ENCODE measurements around the gene MKLN1. TPM values are rescaled to one million over a fixed set of nuclear protein-coding genes. Genes with fewer than 3 reads are reported as not detected.

MKLN1 gene
- total and polyA plus RNA-seq, 2 of the 13 experiments (the other 11 are each of a cell fraction or from before 2014, with no cell fraction given), result 33.6 to 43.5 TPM

GRCh38 chr7:131476740-131477139 lies 149.1 kb downstream of the MKLN1 start:
- intact Hi-C loops (cut with micrococcal nuclease; ENCODE audit: unreplicated experiment) (no loop called here), in situ Hi-C loops (cut with HindIII; ENCODE audit: extremely low pct_ligation_motif_present, low pct_unique_long_range_greater_than_20kb) (no loop called here)
- POLR2A ChIA-PET, result no interaction called here
- CTCF ChIA-PET (ENCODE audit: low intra/inter-chr PET ratio, low total read pairs), result no interaction called here
- FAIRE-seq, result no peak
- no peak for ATAC-seq
- Histone ChIP-seq H3K27me3 (ENCODE audit: control insufficient read depth in 1 of 2, insufficient read depth in 2 of 2, low read length in 2 of 2) (no peaks in the 10 kb centered on the region), H2AFZ (ENCODE audit: low read length) (no peak overlapping the region), H4K20me1 (ENCODE audit: insufficient read depth, low read length) (0 out of 2 replicates have a peak, but pooled peaks cover 7% of the 10 kb centered on the region), H3K4me2 (ENCODE audit: low read depth, low read length) (no peak overlapping the region), H3K27ac (ENCODE audit: extremely low read length, insufficient read depth, low read length) (no peak overlapping the region), H3K79me2 (ENCODE audit: insufficient read depth, low read length) (no peaks in the 10 kb centered on the region), H3K4me1 (ENCODE audit: insufficient read depth, low read length) (peaks cover 15% of the 10 kb centered on the region), H3K4me3 (replicated peaks in 1 of 3; ENCODE audit: insufficient read depth in 1 of 3, low read depth in 2 of 3, low read length in 3 of 3) (no peak overlapping the region), H3K9ac (ENCODE audit: insufficient read depth, low read depth, low read length) (no peak overlapping the region), H3K9me3 (ENCODE audit: low read length) (no peaks in the 10 kb centered on the region), H3K36me3 (replicated peaks in 1 of 2; ENCODE audit: control insufficient read depth in 1 of 2, insufficient read depth in 2 of 2, low read length in 2 of 2) (peaks cover 0 to 7% of the 10 kb centered on the region in 2 experiments; a peak in 2 of 5 replicates)
- 87% methylated on average over 2 of the region's 2 CpGs for WGBS (ENCODE audit: low lambda C conversion rate)
- TF ChIP-seq TEF (CRISPR knock-in tag; IDR thresholded peaks at IDR 0.05) (no peak), NFE2L1 (CRISPR knock-in tag; IDR thresholded peaks at IDR 0.05; ENCODE audit: borderline replicate concordance) (no peak), HOXA5 (CRISPR knock-in tag; IDR thresholded peaks at IDR 0.05) (no peak), ZNF570 (CRISPR knock-in tag; IDR thresholded peaks at IDR 0.05; ENCODE audit: borderline replicate concordance) (no peak), KLF15 (CRISPR knock-in tag; IDR thresholded peaks at IDR 0.05; ENCODE audit: borderline replicate concordance) (no peak), SATB2 (CRISPR knock-in tag; IDR thresholded peaks at IDR 0.05) (no peak), SP2 (CRISPR knock-in tag; IDR thresholded peaks at IDR 0.05) (no peak), KDM3A (CRISPR knock-in tag; IDR thresholded peaks at IDR 0.05; ENCODE audit: low read depth) (no peak), SALL2 (CRISPR knock-in tag; IDR thresholded peaks at IDR 0.05) (no peak), NR1H2 (CRISPR knock-in tag; IDR thresholded peaks at IDR 0.05; ENCODE audit: borderline replicate concordance, low read depth) (no peak), BRCA1 (CRISPR knock-in tag; IDR thresholded peaks at IDR 0.05) (no peak), ZNF18 (CRISPR knock-in tag; IDR thresholded peaks at IDR 0.05; ENCODE audit: insufficient replicate concordance) (no peak), AGO2 (optimal IDR thresholded peaks at IDR 0.05; ENCODE audit: low read depth, low read length) (no peak)
- no TSS peak for BruUV-seq (replicated peaks)
- DNase-seq (ENCODE audit: low spot score), result no peak

All from HepG2 (cell line).